Heart right ventricle (tissue), 16 donors: Measurements from ENCODE around the gene UCK1. TPM values are rescaled to one million over a fixed set of nuclear protein-coding genes. Genes with fewer than 3 reads are reported as not detected.

Experiments used
- ATAC-seq, 8 donors: fragments of 200-7000 bp; cut with Tn5 transposase; one replicate each; pipeline ENCODE4 v1.9.1; 2020; ENCODE audit warnings: mild to moderate bottlenecking in 8 of 8, moderate library complexity in 8 of 8, moderate number of reproducible peaks in 1 of 8
- DNase-seq, 2 donors: peaks; one replicate each; pipeline ENCODE4 v3.0.0-alpha.2; 2020
- H3K27ac ChIP-seq, 10 donors: fragments of 200-600 bp; sonication (generic) in 2 of 10; one replicate each; pipeline versions ENCODE4 v1.5.0 to v1.8.0; 2020 to 2022; ENCODE audit warnings: mild to moderate bottlenecking in 3 of 10
- H3K27me3 ChIP-seq, 7 donors: fragments of 200-600 bp; one replicate each; pipeline ENCODE4 v1.8.0; 2021 to 2022; ENCODE audit warnings: mild to moderate bottlenecking in 2 of 7
- H3K36me3 ChIP-seq, 9 donors: fragments of 200-600 bp; sonication (generic) in 1 of 9; one replicate each; pipeline versions ENCODE4 v1.5.0 to v1.8.0; 2020 to 2022; ENCODE audit warnings: mild to moderate bottlenecking in 2 of 9
- H3K4me1 ChIP-seq, 9 donors: fragments of 200-600 bp; sonication (generic) in 1 of 9; one replicate each; pipeline versions ENCODE4 v1.5.0 to v1.8.0; 2020 to 2022; ENCODE audit warnings: mild to moderate bottlenecking in 4 of 9
- H3K4me3 ChIP-seq, 10 donors: fragments of 200-600 bp; sonication (generic) in 2 of 10; one replicate each; pipeline versions ENCODE4 v1.5.0 to v1.8.0; 2020 to 2022; ENCODE audit warnings: mild to moderate bottlenecking in 7 of 10, moderate library complexity in 2 of 10
- H3K9me3 ChIP-seq, 11 donors: fragments of 200-600 bp in 10 of 11; sonication (generic) in 2 of 11; one replicate each; pipeline versions ENCODE4 v1.5.0 to v1.8.0; 2013 to 2022; ENCODE audit warnings: mild to moderate bottlenecking in 2 of 11, control low read depth in 1 of 11, moderate library complexity in 1 of 11
- CTCF ChIP-seq, 9 donors: fragments of 200-600 bp; sonication (generic) in 2 of 9; IDR thresholded peaks; one replicate each; pipeline versions ENCODE4 v1.5.0 to v1.8.0; 2021 to 2022; ENCODE audit warnings: antibody characterized with exemption in 9 of 9, mild to moderate bottlenecking in 5 of 9, moderate library complexity in 1 of 9
- WGBS, 2 donors: extraction: QIAGEN DNeasy Blood & Tissue Kit; methylation state at CpG; one replicate each; pipeline ENCODE4 v1.1.7; 2013; ENCODE audit warnings: inconsistent platforms in 1 of 2; 5-methylcytosine and 5-hydroxymethylcytosine counted together
- intact Hi-C, 10 donors: fragments of 100-400 bp; cut with DNase I; formaldehyde crosslinking; loops; one replicate each; pipeline versions ENCODE4 v1.11.1 to v1.14.2; 2022
- polyA plus RNA-seq, 2 donors: library from polyadenylated mRNA; stranded (reverse); fragments of 200-250 nt; gene quantifications; one replicate each; pipeline ENCODE4 v1.2.3, GENCODE V29; 2013
- total RNA-seq, 10 donors: library from RNA; stranded (reverse); fragmentation: NEBNext Ultra II Directional in 3 of 10; extraction: Animal tissue kit (Norgen Biotek cat#: 25700) in 3 of 10; gene quantifications; one replicate each; pipeline versions ENCODE4 v1.2.1 to v1.2.4, GENCODE V29; 2021 to 2023
- donor health status: Arrhythmogenic right ventricular cardiomyopathy.
- donor health status: ischemic (EF 13 %, LVEDD 7.1; RV severe dilation, severe dysfunction).
- donor health status: healthy with polysubstance abuse.
- donor health status: DM: no; HTN: yes; CAD: no.
- donor health status: DM: no; HTN: no; CAD: no.
- donor health status: ischemic (EF 25% LVEDD 6.9; RV normal size, moderate dysfunction).
- donor health status: ischemic (EF 25% LVEDD 5.7; RV mildly dilated, moderate dysfunction).
- donor health status: healthy.
- donor health status: DM: yes; HTN: yes; CAD: no.
- donor health status: Ischemic cardiomyopathy.
- donor health status: ischemic (EF 35%, LVEDD 5.7; RV mildly dilated, moderate dysfunction).
- donor health status: nonischemic (EF 11% LVEDD 7.7; RV severe dilation, severe dysfunction).
- donor health status: DM: yes; HTN: yes; CAD: no.
- donor health status: PGD.
- donor health status: ischemic (EF 29% LVEDD 5.4; RV normal size, mild dysfunction).
- donor health status: nonischemic (EF 23%, LVEDD 6.1; RV moderate dilation, normal function).

Gene UCK1
- total and polyA plus RNA-seq, 12 donors: 16.6 to 32.7 (median 22.6) TPM

- no peak for DNase-seq
These were observed 56.4 kb downstream of the UCK1 start for GRCh38 chr9:131474711-131475110.

GRCh38 chr9:131473891-131474290 lies 57.2 kb downstream of the UCK1 start:
- 76 to 79% methylated on average over 10 of the region's 10 CpGs for WGBS, 2 donors
- H3K27me3 ChIP-seq: no peaks in the 10 kb centered on the region
- H3K36me3 ChIP-seq: peaks cover 0 to 100% (median 89%) of the 10 kb centered on the region in 9 donors
- TF ChIP-seq CTCF (IDR thresholded peaks at IDR 0.05): no peak
- DNase-seq: no peak
- no peak for ATAC-seq
- H3K27ac ChIP-seq: no peak overlapping the region
- no peak overlapping the region for H3K4me3 ChIP-seq
- peaks cover 0 to 28% (median 20%) of the 10 kb centered on the region in 9 donors for H3K4me1 ChIP-seq
- intact Hi-C loops: loop anchor here in 6 of 10 donors (10.0 kb wide), 3 partner anchors 79 to 119 kb away; partner anchors contain the start of gene PRRC2B (in 2 of the 6)
- H3K9me3 ChIP-seq: peaks cover 0 to 12% (median 0%) of the 10 kb centered on the region in 11 donors

More at GRCh38 chr9:131474711-131475110, 56.4 kb downstream of the UCK1 start:
- H3K27me3 ChIP-seq: no peaks in the 10 kb centered on the region
- peaks cover 0 to 12% (median 0%) of the 10 kb centered on the region in 11 donors for H3K9me3 ChIP-seq
- H3K4me1 ChIP-seq: peaks cover 0 to 28% (median 20%) of the 10 kb centered on the region in 9 donors
- H3K36me3 ChIP-seq: peaks cover 0 to 100% (median 94%) of the 10 kb centered on the region in 9 donors
- TF ChIP-seq CTCF (IDR thresholded peaks at IDR 0.05): no peak
- intact Hi-C loops: loop anchor here in 9 of 10 donors (5.0 to 10.0 kb wide), 7 partner anchors 80 to 127 kb away; partner anchors contain the start of gene PRRC2B (in 3 of the 9)
- no peak overlapping the region for H3K4me3 ChIP-seq
- 85 to 87% methylated on average over 16 of the region's 16 CpGs for WGBS, 2 donors
- ATAC-seq: no peak
- peak overlapping the region in 1 of 10 donors; percentile 46 for H3K27ac ChIP-seq

Other genes starting within 250 kb of the UCK1 start
- 100 to 1,000 TPM in 5 of 10 donors, 10 to 100 TPM in 5; 76.1 to 140 (median 102) TPM for gene PLPP7, start 241.5 kb downstream of the UCK1 start, total RNA-seq
- 100 to 1,000 TPM in 1 of 2 donors, 10 to 100 TPM in 1; 42.6 to 129 TPM for gene PLPP7, start 241.5 kb downstream of the UCK1 start, polyA plus RNA-seq
- 100 to 1,000 TPM; 107 to 153 (median 132) TPM for gene PRRC2B, start 137.2 kb downstream of the UCK1 start, total RNA-seq
- 10 to 100 TPM; 26.4 to 77.1 TPM for gene PRRC2B, start 137.2 kb downstream of the UCK1 start, polyA plus RNA-seq
- gene POMT1, start 28.3 kb downstream of the UCK1 start, total RNA-seq: 10 to 100 TPM; 17.0 to 27.6 (median 21.2) TPM
- 10 to 100 TPM; 20.6 to 34.1 TPM for gene POMT1, start 28.3 kb downstream of the UCK1 start, polyA plus RNA-seq
- not detected for gene PRRT1B, start 14.3 kb upstream of the UCK1 start, total RNA-seq
- not detected for gene PRRT1B, start 14.3 kb upstream of the UCK1 start, polyA plus RNA-seq
- 100 to 1,000 TPM in 7 of 10 donors, 10 to 100 TPM in 3; 84.0 to 135 (median 120) TPM for gene RAPGEF1, start 208.8 kb upstream of the UCK1 start, total RNA-seq
- gene RAPGEF1, start 208.8 kb upstream of the UCK1 start, polyA plus RNA-seq: 10 to 100 TPM; 39.6 to 39.9 TPM